ENCODE data around the gene C11orf54.
"Not testable (repeated sequence)": the region's sequence is repeated elsewhere in the genome, so short reads cannot be mapped to it uniquely, and the experiment has no call there.

Gene C11orf54

GRCh38 chr11:93735627-93736026 lies 5.8 kb upstream of the C11orf54 start:
- DNase-seq = no peak

- DNase-seq = no peak
Observed at GRCh38 chr11:93736129-93736528, 5.3 kb upstream of the C11orf54 start.

DNA sequence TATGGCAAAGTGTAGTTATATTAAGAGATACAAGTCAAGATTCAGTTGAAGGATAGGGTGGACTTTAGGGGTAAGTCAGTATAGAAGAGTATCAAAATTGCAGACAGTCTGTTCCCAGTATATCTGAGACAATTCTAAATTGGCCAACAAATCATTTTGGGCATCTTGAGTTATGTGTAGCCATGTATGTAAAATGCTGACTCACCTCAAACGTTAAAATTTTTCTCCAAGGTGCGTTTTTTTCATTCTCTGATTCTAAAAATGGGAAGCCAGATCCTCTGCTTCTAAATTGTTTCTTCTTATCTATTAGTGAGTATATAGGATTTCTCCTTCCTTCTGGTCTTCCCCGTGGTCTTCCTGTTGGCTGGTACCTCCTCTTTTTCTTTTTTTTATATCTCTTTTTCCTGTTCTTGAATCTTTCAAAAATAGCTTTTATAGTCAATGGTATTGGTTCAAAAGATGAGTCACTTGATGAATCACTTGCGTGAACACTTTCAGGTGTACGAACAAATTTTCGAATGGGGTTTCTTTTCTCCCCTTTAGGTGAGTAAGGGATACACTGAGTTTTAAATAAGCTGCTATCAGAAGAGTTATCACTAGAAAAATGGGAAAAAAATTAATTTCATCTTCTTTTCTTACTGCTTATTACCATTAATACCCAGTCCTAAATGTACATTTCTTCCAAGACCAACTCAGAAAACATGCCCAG lies 3.4 kb upstream of the C11orf54 start:
- DNase-seq = no peak

DNA sequence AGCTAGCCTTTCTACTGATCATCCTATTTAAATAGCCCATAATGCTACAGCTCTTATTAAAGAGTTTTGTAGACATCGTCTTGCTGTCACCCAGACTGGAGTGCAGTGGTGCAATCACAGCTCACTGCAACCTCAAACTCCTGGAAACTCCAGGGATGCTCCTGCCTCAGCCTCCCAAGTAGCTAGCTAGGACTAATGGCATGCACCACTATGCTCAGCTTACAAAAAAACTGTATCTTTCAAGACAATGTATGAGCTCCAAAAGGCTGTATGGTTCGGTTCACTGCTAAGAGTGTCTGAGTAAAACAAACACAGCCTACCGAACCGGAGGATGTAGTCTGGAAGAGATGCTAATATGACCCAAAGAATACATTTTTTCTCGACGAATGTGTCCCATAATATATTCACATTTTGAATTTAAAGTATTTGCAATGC lies 2.8 kb upstream of the C11orf54 start:
- DNase-seq = no peak

DNA sequence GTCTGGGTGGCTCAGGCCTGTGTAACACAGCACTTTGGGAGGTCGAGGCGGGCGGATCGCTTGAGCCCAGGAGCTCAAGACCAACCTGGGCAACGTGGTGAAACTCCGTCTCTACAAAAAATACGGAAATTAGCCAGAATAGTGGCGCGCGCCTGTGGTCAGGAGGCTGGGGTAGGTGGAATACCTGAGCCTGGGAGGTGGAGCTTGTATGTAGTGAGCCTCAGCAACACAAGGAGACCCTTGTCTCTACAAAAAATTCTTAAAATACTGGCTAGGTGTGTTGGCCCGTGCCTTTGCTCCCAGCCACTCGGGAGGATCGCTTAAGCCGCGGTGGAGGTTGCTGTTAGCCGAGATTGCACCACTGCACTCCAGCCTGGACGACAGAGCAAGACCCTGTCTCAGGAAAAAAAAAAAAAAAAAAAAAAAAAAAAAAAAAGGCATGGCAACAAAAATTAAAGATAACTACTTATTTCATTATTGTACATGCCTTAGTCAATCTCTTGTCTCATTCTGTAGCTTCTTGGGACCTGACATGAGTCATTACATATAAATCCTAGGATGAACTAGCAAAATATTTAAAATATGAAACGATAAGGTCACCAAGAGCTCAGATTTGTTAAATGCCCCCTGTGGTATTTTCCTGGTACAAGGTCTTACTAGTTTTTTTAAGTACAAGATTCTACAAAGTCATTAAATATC lies 1.3 kb upstream of the C11orf54 start:
- DNase-seq = no peak

DNA sequence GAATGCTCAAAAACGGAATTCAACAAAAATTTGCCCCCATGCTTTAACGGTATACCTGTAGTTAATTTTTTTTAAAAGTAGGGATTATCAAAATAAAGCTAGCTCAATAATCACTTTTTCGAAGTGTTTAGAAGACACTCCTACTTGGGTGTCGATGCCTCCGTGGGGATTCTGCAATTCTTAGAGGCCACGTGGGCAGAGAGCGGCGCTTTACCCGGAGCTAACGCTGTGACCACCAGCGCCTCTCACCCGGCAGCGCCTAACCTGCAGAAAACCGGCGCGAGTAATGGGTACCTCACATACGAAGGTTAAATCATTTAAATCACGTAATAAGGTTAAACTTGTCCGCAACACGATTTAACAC lies 760 bp upstream of the C11orf54 start:
- DNase-seq = peak; percentile 81

GRCh38 chr11:93741882-93742226 lies 382 bp downstream of the C11orf54 start:
- peak; percentile 88 for DNase-seq

DNA sequence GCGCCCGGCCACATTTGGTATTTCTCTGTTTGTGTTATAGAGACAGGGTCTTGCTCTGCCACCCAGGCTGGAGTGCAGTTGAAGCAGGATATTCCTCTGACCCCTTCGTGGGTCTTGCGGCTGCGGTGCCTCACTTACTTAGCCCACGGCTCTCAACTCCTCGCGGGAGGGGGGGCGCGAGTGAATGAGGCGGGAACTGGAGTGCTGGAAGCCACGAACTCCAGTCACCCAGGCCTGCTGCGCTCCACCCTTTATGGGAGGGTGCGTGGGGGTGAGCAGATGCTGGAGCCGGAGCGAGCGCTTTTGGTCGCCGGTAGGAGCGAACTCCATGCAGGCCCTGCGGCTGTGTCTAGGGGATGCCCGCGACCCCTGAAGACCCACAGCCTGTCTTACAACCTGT lies 1.8 kb downstream of the C11orf54 start:
- no peak for DNase-seq

GRCh38 chr11:93744669-93745004 lies 3.2 kb downstream of the C11orf54 start:
- no peak for DNase-seq

GRCh38 chr11:93745005-93745755 lies 3.7 kb downstream of the C11orf54 start:
- DNase-seq = not testable (repeated sequence)

DNA sequence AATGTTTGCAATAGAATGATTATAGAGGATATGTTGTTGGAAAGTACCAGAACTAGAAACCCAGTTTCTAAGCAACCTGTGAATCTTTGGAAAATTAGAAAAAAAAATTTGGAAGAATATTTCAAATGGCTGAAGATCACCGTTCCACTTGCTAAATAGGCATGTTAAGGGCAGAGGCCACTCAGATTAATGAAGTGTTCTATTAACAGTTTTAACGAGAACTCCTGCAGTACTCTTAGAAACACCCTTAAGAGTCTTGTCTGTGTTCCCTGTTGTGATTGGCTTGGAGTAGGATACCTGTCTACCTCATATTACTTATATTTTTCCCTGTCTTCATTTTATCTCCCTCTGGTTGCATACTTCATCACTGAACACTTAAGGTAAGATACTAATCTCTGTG lies 4.6 kb downstream of the C11orf54 start:
- no peak for DNase-seq

DNA sequence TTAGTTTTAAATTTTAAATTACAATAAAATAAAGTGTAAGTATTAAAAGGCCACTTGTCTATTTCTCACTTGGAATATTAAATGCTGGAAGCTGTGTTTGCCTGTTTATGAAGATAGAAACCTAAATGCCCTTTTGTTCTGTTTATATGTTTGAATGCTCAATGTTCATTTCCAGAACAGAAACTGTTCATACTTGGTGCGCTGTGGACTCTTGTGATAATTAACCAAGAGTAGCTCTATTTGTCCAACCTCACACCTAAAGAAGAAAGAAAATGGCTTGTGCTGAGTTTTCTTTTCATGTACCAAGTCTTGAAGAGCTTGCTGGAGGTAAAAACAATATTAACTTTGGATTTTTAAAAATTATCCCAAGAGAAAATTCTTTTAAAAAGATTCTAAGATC lies 5.7 kb downstream of the C11orf54 start:
- no peak for DNase-seq

DNA sequence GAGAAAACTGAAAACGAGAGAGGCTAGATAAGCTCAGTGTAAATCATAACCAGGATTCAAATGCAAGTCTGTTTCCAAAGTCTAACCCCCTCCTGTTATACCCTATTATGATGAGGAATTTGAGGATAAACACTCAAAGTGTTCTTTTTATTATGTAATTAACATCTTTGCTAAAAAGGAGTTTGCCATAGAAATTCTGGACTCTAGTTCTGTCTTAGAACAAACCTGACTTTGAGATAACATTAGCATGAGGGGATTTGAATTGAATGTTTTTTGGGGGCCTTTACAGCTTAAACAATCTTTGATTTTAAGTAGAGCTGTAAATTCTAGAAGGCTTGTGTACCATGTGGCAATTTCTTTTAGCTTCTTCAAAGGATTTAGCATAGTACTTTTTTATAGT lies 9.5 kb downstream of the C11orf54 start:
- DNase-seq = no peak

GRCh38 chr11:93753241-93753640 lies 11.8 kb downstream of the C11orf54 start:
- DNase-seq = no peak

- no peak for DNase-seq
Observed at GRCh38 chr11:93756748-93757147, 15.3 kb downstream of the C11orf54 start.

DNA sequence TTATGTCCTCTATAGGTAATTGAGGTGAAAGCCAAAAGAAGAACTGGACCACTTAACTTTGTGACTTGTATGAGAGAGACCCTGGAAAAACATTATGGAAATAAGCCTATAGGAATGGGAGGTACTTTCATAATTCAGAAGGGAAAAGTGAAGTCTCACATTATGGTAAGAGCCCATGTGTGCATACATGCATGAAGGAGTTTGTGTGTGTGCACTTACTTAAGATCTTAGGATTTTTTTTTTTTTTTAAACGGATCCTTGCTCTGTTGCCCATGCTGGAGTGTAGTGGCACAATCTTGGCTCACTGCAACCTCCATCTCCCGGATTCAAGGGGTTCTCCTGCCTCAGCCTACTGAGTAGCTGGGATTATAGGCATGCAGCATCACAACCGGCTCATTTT lies 15.8 kb downstream of the C11orf54 start:
- DNase-seq = no peak

DNA sequence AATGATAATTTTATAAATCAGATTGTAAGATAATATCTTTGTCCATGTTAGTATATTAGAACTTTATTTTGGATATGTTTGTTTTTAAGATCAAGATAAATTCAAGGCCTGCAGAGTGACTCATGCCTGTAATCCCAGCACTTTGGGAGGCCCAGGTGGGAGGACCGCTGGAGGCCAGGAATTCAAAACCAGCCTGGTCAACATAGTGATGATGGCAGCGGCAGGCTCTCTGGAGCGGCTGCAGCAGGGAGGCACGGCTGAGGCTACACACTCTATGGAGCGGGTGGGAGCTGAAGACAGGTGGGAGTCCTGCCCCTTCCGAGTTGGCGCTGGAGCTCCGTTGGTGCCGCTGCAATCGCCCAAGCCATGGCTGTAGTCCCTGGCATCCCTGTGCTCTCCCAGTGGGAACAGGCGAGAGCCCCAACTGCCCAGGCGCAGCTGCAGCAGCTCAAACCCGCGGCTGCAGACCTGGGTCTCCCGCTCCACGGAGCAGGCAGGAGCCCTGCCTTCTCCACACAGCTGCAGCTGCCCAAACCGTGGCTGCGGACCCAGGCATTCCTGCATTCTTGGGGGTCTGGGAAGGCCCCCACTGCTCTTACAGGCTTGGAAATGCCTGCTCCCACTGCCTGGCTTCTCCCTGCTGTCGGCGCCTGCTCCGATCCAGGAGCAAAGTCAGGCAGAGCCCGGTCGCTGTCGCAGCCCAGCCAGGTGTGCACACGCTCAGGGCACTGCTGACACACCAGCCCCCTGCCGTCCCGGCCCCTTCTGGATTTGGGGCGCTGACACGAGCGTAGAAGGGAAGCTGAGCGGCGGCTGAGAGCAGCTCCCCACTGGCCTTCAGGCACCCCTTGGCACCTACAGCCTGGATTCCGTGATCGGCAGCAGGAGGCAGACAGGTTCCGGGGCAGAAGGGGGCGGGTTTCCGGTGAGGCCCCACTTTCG lies 16.7 kb downstream of the C11orf54 start:
- DNase-seq = no peak

DNA sequence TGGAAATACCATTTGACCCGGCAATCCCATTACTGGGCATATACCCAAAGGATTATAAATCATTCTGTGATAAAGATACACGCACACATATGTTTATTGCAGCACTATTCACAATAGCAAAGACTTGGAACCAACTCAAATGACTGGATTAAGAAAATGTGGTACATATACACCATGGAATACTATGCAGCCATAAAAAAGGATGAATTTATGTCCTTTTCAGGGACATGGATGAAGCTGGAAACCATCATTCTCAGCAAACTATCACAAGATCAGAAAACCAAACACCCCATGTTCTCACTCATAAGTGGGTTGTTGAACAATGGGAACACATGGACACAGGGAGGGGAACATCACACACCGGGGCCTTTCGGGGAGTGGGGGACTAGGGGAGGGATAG lies 17.7 kb downstream of the C11orf54 start:
- DNase-seq = not testable (repeated sequence)

- no peak for DNase-seq
Observed at GRCh38 chr11:93761910-93762309, 20.4 kb downstream of the C11orf54 start.

- no peak for DNase-seq
Observed at GRCh38 chr11:93765551-93765950, 24.1 kb downstream of the C11orf54 start.

- no peak for DNase-seq
Observed at GRCh38 chr11:93766504-93766903, 25.0 kb downstream of the C11orf54 start.

GRCh38 chr11:93767018-93767417 lies 25.5 kb downstream of the C11orf54 start:
- DNase-seq = no peak

DNA sequence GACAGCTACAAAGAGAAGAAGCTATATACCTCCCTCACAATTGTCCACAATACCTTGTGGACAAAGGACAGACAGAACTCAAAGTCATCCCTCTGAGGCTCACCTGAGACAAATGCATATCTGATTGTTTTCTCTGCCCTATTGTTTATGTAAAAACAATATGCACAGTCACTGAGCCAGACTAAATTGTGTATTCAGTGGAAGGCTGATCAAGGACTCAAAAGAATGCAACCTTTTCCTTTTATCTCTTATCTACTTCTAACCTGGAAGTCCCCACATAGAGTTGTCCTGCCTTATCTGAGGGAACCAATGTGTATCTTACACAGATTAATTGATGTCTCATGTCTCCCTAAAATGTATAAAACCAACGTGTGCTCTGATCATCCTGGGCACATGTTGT lies 28.7 kb downstream of the C11orf54 start:
- DNase-seq = no peak

Data from NCI-H1092 treated with DMSO at 0.1 percent for 48 hours (cell line).